ENCODE data around the gene SMCHD1.
A peak's percentile ranks its signal among the peaks of the same experiment; 100 is the strongest.
"Not testable (repeated sequence)": the region's sequence is repeated elsewhere in the genome, so short reads cannot be mapped to it uniquely, and the experiment has no call there.

Gene SMCHD1

GRCh38 chr18:2797951-2798350 is 142.4 kb downstream of the SMCHD1 start:
- H3K27ac ChIP-seq = no peak overlapping the region
- TF ChIP-seq ZFX (IDR thresholded peaks at IDR 0.05) = no peak

GRCh38 chr18:2799369-2799768 is 143.8 kb downstream of the SMCHD1 start:
- no peak for TF ChIP-seq CTCF (conservative IDR thresholded peaks at IDR 0.05)
- no peak for TF ChIP-seq ZFX (IDR thresholded peaks at IDR 0.05)
- no peak overlapping the region for H3K27ac ChIP-seq

GRCh38 chr18:2805970-2806943 is 150.7 kb downstream of the SMCHD1 start:
- TF ChIP-seq CTCF (conservative IDR thresholded peaks at IDR 0.05) (no peak), ZFX (IDR thresholded peaks at IDR 0.05) (no peak)
- peak overlapping the region; percentile 50 for H3K27ac ChIP-seq

GRCh38 chr18:2808640-2809039 is 153.1 kb downstream of the SMCHD1 start:
- H3K27ac ChIP-seq = not testable (repeated sequence)

GRCh38 chr18:2809666-2810183 is 154.2 kb downstream of the SMCHD1 start:
- H3K27ac ChIP-seq = not testable (repeated sequence)

- no peak for TF ChIP-seq CTCF (conservative IDR thresholded peaks at IDR 0.05)
- H3K27ac ChIP-seq = no peak overlapping the region
Measured at GRCh38 chr18:2811416-2811815, 155.9 kb downstream of the SMCHD1 start.

GRCh38 chr18:2814928-2815327 is 159.4 kb downstream of the SMCHD1 start:
- H3K27ac ChIP-seq = no peak overlapping the region
- TF ChIP-seq CTCF (conservative IDR thresholded peaks at IDR 0.05) (no peak), ZFX (IDR thresholded peaks at IDR 0.05) (no peak)

- H3K27ac ChIP-seq = no peak overlapping the region
- TF ChIP-seq CTCF (conservative IDR thresholded peaks at IDR 0.05) (no peak), ZFX (IDR thresholded peaks at IDR 0.05) (no peak)
Measured at GRCh38 chr18:2818281-2818680, 162.8 kb downstream of the SMCHD1 start.

GRCh38 chr18:2821695-2822094 is 166.2 kb downstream of the SMCHD1 start:
- TF ChIP-seq CTCF (conservative IDR thresholded peaks at IDR 0.05) = no peak
- no peak for TF ChIP-seq ZFX (IDR thresholded peaks at IDR 0.05)
- no peak overlapping the region for H3K27ac ChIP-seq

Data from C4-2B (cell line).